GM19438 (cell line): ENCODE measurements around the gene CHRND.

Experiments
- ATAC-seq: cut with Tn5 transposase; IDR thresholded peaks from one replicate; pipeline ENCODE4 v1.9.1; 2021; ENCODE audit warnings: low read depth; ENCODE audit not compliant: unreplicated experiment

The CHRND gene

GRCh38 chr2:232487385-232488096 lies 38.4 kb upstream of the CHRND start, which contains the start of gene ECEL1:
TSS of gene ECEL1 (minus strand) at chr2:232487834. CDS start at chr2:232486653, 1,181 bp downstream.
- no peak for ATAC-seq

- ATAC-seq = no peak
These were observed 37.8 kb upstream of the CHRND start for GRCh38 chr2:232488097-232488711.

- no peak for ATAC-seq
These were observed 37.1 kb upstream of the CHRND start for GRCh38 chr2:232488721-232489300.

GRCh38 chr2:232489516-232490220 lies 36.3 kb upstream of the CHRND start:
- ATAC-seq = no peak

- no peak for ATAC-seq
These were observed 35.5 kb upstream of the CHRND start for GRCh38 chr2:232490221-232491138.

- ATAC-seq = no peak
These were observed 34.7 kb upstream of the CHRND start for GRCh38 chr2:232491139-232491780.

GRCh38 chr2:232492236-232492848 lies 33.6 kb upstream of the CHRND start:
- ATAC-seq = no peak

GRCh38 chr2:232492963-232493700 lies 32.8 kb upstream of the CHRND start:
- no peak for ATAC-seq

GRCh38 chr2:232493701-232494474 lies 32.1 kb upstream of the CHRND start:
- ATAC-seq = no peak

- no peak for ATAC-seq
These were observed 31.4 kb upstream of the CHRND start for GRCh38 chr2:232494542-232494941.

- ATAC-seq = no peak
These were observed 30.7 kb upstream of the CHRND start for GRCh38 chr2:232495292-232495691.

- ATAC-seq = no peak
These were observed 29.3 kb upstream of the CHRND start for GRCh38 chr2:232496501-232497270.

GRCh38 chr2:232497348-232497747 lies 28.6 kb upstream of the CHRND start:
- ATAC-seq = no peak

- ATAC-seq = no peak
These were observed 27.5 kb upstream of the CHRND start for GRCh38 chr2:232498452-232498851.

GRCh38 chr2:232501331-232501771 lies 24.6 kb upstream of the CHRND start:
- no peak for ATAC-seq

- ATAC-seq = no peak
These were observed 24.1 kb upstream of the CHRND start for GRCh38 chr2:232501794-232502390.

- no peak for ATAC-seq
These were observed 23.4 kb upstream of the CHRND start for GRCh38 chr2:232502511-232502910.
